HepG2 (cell line): ENCODE data around the gene TRA2B. TPM values are rescaled to one million over a fixed set of nuclear protein-coding genes. Genes with fewer than 3 reads are reported as not detected.

ENCODE experiments used
- ATAC-seq: fragments of 200-7000 bp; cut with Tn5 transposase; 3 replicates; pipeline ENCODE4 v1.9.1; 2020; ENCODE audit warnings: mild to moderate bottlenecking, moderate library complexity
- BruUV-seq: library from RNA; stranded (reverse); fragments of 400-500 nt; replicated peaks from 2 replicates; lab custom pipeline; 2021; lab: Mats Ljungman, UMichigan
- CTCF ChIA-PET: fragments of 300-600 bp; formaldehyde crosslinking; extraction: SDS; loops from one replicate; lab custom pipeline; 2021; ENCODE audit warnings: low total read pairs, inconsistent platforms, low intra/inter-chr PET ratio; lab: Yijun Ruan, JAX
- POLR2A ChIA-PET: fragments of 350-600 bp; sonication (Branson Sonifier 250); formaldehyde crosslinking; loops from one replicate; lab custom pipeline; 2020; ENCODE audit warnings: antibody characterized with exemption, inconsistent platforms; lab: Yijun Ruan, JAX
- DNase-seq: peaks from one replicate; pipeline ENCODE4 v3.0.0-alpha.2; 2015; ENCODE audit warnings: low spot score
- FAIRE-seq: peaks from 3 replicates; lab custom pipeline; 2011; peaks lifted over from hg19 to GRCh38; lab: Jason Lieb, UNC
- H2AFZ ChIP-seq: one replicate; pipeline ENCODE4 v1.6.1; 2011; ENCODE audit warnings: low read length, inconsistent platforms
- H3K27ac ChIP-seq: fragments of 300-600 bp; 3 replicates; pipeline ENCODE4 v1.8.0; 2011; ENCODE audit warnings: mixed run types, mild to moderate bottlenecking, mixed read lengths, low read length, inconsistent platforms; ENCODE audit not compliant: insufficient read depth; ENCODE audit errors: extremely low read length
- H3K27me3 ChIP-seq, 2 experiments: fragments of 200-600 bp in 1 of 2; 2 replicates in 1 of 2; 3 replicates in 1 of 2; pipeline versions ENCODE4 v1.6.0 to v1.8.0; 2011; ENCODE audit warnings: low read length in 2 of 2, mild to moderate bottlenecking in 2 of 2, moderate library complexity in 2 of 2, inconsistent platforms in 1 of 2; ENCODE audit not compliant: insufficient read depth in 2 of 2, control insufficient read depth in 1 of 2
- H3K36me3 ChIP-seq, 2 experiments: fragments of 200-600 bp in 1 of 2; replicated peaks in 1 of 2; 2 replicates in 1 of 2; 3 replicates in 1 of 2; pipeline versions ENCODE4 v1.5.1 to v1.8.0; 2011; ENCODE audit warnings: low read length in 2 of 2, inconsistent platforms in 1 of 2; ENCODE audit not compliant: insufficient read depth in 2 of 2, control insufficient read depth in 1 of 2
- H3K4me1 ChIP-seq: 2 replicates; pipeline ENCODE4 v1.5.1; 2012; ENCODE audit warnings: low read length, inconsistent platforms; ENCODE audit not compliant: insufficient read depth
- H3K4me2 ChIP-seq: 2 replicates; pipeline ENCODE4 v1.6.0; 2011; ENCODE audit warnings: low read depth, low read length, inconsistent platforms
- H3K4me3 ChIP-seq, 3 experiments: fragments of 200-600 bp in 1 of 3; sonication (generic), shearing (Covaris generic) in 1 of 3; replicated peaks in 1 of 3; 2 replicates each; pipeline ENCODE4 v1.5.1; 2011 to 2016; ENCODE audit warnings: low read length in 3 of 3, inconsistent platforms in 2 of 3, low read depth in 2 of 3, mild to moderate bottlenecking in 2 of 3, control low read depth in 1 of 3, mixed read lengths in 1 of 3; ENCODE audit not compliant: insufficient read depth in 1 of 3
- H3K79me2 ChIP-seq: one replicate; pipeline ENCODE4 v1.6.1; 2011; ENCODE audit warnings: low read length, inconsistent platforms; ENCODE audit not compliant: insufficient read depth
- H3K9ac ChIP-seq: 2 replicates; pipeline ENCODE4 v1.6.0; 2011; ENCODE audit warnings: mild to moderate bottlenecking, low read depth, low read length, inconsistent platforms; ENCODE audit not compliant: insufficient read depth
- H3K9me3 ChIP-seq: 2 replicates; pipeline ENCODE4 v1.5.1; 2012; ENCODE audit warnings: mild to moderate bottlenecking, low read length
- H4K20me1 ChIP-seq: 2 replicates; pipeline ENCODE4 v1.6.0; 2011; ENCODE audit warnings: inconsistent platforms, mild to moderate bottlenecking, low read length, moderate library complexity; ENCODE audit not compliant: insufficient read depth
- KLF11 ChIP-seq: IDR thresholded peaks from 2 replicates; pipeline ENCODE4 v1.6.1; 2016; ENCODE audit warnings: missing compliant biosample characterization
- PITX1 ChIP-seq: sonication (generic); formaldehyde crosslinking; IDR thresholded peaks from 2 replicates; pipeline ENCODE4 v1.5.1; 2020; ENCODE audit warnings: mild to moderate bottlenecking, missing genetic modification reagents
- RBM39 ChIP-seq: fragments of 200-400 bp; formaldehyde crosslinking; IDR thresholded peaks from one replicate; pipeline ENCODE4 v1.6.1; 2018; ENCODE audit warnings: antibody characterized with exemption, mild to moderate bottlenecking, low read depth, low read length; ENCODE audit not compliant: poor library complexity, severe bottlenecking
- RNF2 ChIP-seq: fragments of 450-650 bp; conservative IDR thresholded peaks from 2 replicates; pipeline ENCODE4 v1.6.1; 2016; ENCODE audit warnings: low read depth
- SRF ChIP-seq: IDR thresholded peaks from 2 replicates; pipeline ENCODE4 v1.6.1; 2011; ENCODE audit warnings: mild to moderate bottlenecking, low read depth, low read length, moderate library complexity
- ZBTB37 ChIP-seq: sonication (generic); formaldehyde crosslinking; IDR thresholded peaks from 2 replicates; pipeline ENCODE4 v1.4.0; 2020; ENCODE audit warnings: mild to moderate bottlenecking, missing genetic modification reagents
- ZFP1 ChIP-seq: IDR thresholded peaks from 2 replicates; pipeline ENCODE4 v1.6.1; 2016
- ZNF335 ChIP-seq: sonication (generic); formaldehyde crosslinking; IDR thresholded peaks from 2 replicates; pipeline ENCODE4 v1.4.0; 2020; ENCODE audit warnings: missing genetic modification reagents
- ZNF432 ChIP-seq: sonication (generic); formaldehyde crosslinking; IDR thresholded peaks from 2 replicates; pipeline ENCODE4 v1.5.0; 2020; ENCODE audit warnings: missing genetic modification reagents, mild to moderate bottlenecking, borderline replicate concordance
- ZNF557 ChIP-seq: sonication (generic); formaldehyde crosslinking; IDR thresholded peaks from 2 replicates; pipeline ENCODE4 v1.4.0; 2020; ENCODE audit warnings: missing genetic modification reagents
- ZNF660 ChIP-seq: sonication (generic); formaldehyde crosslinking; IDR thresholded peaks from 2 replicates; pipeline ENCODE4 v1.5.1; 2020; ENCODE audit warnings: mild to moderate bottlenecking, low read depth, missing genetic modification reagents, borderline replicate concordance
- ZNF761 ChIP-seq: sonication (generic); formaldehyde crosslinking; conservative IDR thresholded peaks from 2 replicates; pipeline ENCODE4 v1.4.0; 2020; ENCODE audit warnings: mild to moderate bottlenecking, missing genetic modification reagents
- WGBS: methylation state at CpG from one replicate; pipeline ENCODE4 v1.1.6; 2017; ENCODE audit warnings: low lambda C conversion rate; 5-methylcytosine and 5-hydroxymethylcytosine counted together
- in situ Hi-C: cut with HindIII; loops from 2 replicates; pipeline ENCODE4 v1.10.0; 2017; ENCODE audit warnings: low pct_unique_long_range_greater_than_20kb; ENCODE audit not compliant: extremely low pct_ligation_motif_present
- intact Hi-C: fragments of 100-400 bp; cut with micrococcal nuclease; formaldehyde crosslinking; loops from one replicate; pipeline ENCODE4 v1.10.0; 2022; ENCODE audit not compliant: unreplicated experiment
- polyA plus RNA-seq, 8 experiments: library from polyadenylated mRNA; depleted of rRNA in 3 of 8; stranded (reverse) in 7 of 8; unstranded in 1 of 8; fragments of >200 nt; fragmentation: Illumina TruSeq in 4 of 8; extraction: Trizol in 4 of 8; gene quantifications; 2 replicates each; pipeline versions ENCODE4 v1.2.1 to v1.2.3, GENCODE V29; 2011 to 2016; ENCODE audit warnings: low read depth in 4 of 8, missing spikeins in 1 of 8, mixed read lengths in 1 of 8; ENCODE audit not compliant: insufficient read depth in 1 of 8
- total RNA-seq, 5 experiments: library from RNA; depleted of rRNA; stranded (reverse); fragments of >200 nt; fragmentation: Illumina TruSeq; extraction: Trizol; gene quantifications; 2 replicates each; pipeline ENCODE4 v1.2.3, GENCODE V29; 2016; ENCODE audit warnings: low read depth in 1 of 5

Gene TRA2B
- total and polyA plus RNA-seq, 2 of the 13 experiments (the other 11 are each of a cell fraction or from before 2014, with no cell fraction given): 105 to 241 TPM

GRCh38 chr3:185979721-185980121 is 41.9 kb upstream of the TRA2B start:
- POLR2A ChIA-PET: no interaction called here
- Histone ChIP-seq H3K9me3 (no peaks in the 10 kb centered on the region), H3K4me1 (peaks cover 20% of the 10 kb centered on the region), H3K9ac (no peak overlapping the region), H3K27ac (no peak overlapping the region), H3K4me2 (no peak overlapping the region), H3K4me3 (no peak overlapping the region), H3K36me3 (no peaks in the 10 kb centered on the region), H3K79me2 (no peaks in the 10 kb centered on the region), H2AFZ (no peak overlapping the region), H3K27me3 (no peaks in the 10 kb centered on the region), H4K20me1 (no peaks in the 10 kb centered on the region)
- BruUV-seq: no TSS peak
- no peak for FAIRE-seq
- CTCF ChIA-PET: no interaction called here
- no peak for DNase-seq
- ATAC-seq: no peak
- in situ Hi-C loops (loop anchor here (5.0 to 25.0 kb wide), 3 partner anchors 263 to 833 kb away; partner anchors contain the start of genes CRYGS and RFC4), intact Hi-C loops (loop anchor here (10.0 kb wide), 1 partner anchor 115 kb away; no protein-coding TSS in a partner anchor)
- TF ChIP-seq ZBTB37 (CRISPR knock-in tag) (no peak), ZNF432 (CRISPR knock-in tag) (no peak), ZNF557 (CRISPR knock-in tag) (no peak), KLF11 (CRISPR knock-in tag) (no peak), ZNF335 (no peak), ZNF660 (no peak), ZNF761 (CRISPR knock-in tag) (no peak), PITX1 (no peak), ZFP1 (CRISPR knock-in tag) (no peak), SRF (no peak), RNF2 (no peak), RBM39 (no peak)
- 92% methylated on average over 8 of the region's 8 CpGs for WGBS
